ENCODE results near the gene OR10H3. TPM values are rescaled to one million over a fixed set of nuclear protein-coding genes. Genes with fewer than 3 reads are reported as not detected.

The OR10H3 gene, protein sequence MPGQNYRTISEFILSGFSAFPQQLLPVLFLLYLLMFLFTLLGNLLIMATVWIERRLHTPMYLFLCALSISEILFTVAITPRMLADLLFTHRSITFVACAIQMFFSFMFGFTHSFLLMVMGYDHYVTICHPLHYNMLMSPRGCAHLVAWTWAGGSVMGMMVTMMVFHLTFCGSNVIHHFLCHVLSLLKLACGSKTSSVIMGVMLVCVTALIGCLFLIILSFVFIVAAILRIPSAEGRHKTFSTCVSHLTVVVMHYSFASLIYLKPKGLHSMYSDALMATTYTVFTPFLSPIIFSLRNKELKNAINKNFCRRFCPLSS
- total RNA-seq = not detected

DNA sequence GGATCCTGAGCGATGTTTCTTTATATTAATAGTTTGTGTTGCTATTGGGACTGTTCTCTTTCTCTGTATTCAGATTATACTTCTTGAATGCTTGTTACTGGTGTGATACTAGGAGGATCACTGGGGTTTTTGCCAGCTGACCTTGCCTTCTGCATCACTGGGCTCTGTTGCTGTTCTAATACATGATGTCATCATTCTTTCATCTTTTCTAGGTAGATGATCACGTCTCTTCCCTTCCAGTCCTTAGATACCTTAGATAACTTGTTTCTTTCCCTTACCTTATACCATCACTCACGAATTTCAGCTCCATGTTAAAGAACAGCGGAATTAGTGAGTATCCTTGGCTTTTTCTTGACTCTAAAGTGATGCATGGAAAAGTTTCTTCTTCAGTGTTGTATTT is at the start of gene OR10H3:
TSS of gene OR10H3 (plus strand) at position 264 of the 400 bp plus-strand sequence. CDS start 3,408 bp downstream, outside the sequence.
- TF ChIP-seq, protein P1, sequence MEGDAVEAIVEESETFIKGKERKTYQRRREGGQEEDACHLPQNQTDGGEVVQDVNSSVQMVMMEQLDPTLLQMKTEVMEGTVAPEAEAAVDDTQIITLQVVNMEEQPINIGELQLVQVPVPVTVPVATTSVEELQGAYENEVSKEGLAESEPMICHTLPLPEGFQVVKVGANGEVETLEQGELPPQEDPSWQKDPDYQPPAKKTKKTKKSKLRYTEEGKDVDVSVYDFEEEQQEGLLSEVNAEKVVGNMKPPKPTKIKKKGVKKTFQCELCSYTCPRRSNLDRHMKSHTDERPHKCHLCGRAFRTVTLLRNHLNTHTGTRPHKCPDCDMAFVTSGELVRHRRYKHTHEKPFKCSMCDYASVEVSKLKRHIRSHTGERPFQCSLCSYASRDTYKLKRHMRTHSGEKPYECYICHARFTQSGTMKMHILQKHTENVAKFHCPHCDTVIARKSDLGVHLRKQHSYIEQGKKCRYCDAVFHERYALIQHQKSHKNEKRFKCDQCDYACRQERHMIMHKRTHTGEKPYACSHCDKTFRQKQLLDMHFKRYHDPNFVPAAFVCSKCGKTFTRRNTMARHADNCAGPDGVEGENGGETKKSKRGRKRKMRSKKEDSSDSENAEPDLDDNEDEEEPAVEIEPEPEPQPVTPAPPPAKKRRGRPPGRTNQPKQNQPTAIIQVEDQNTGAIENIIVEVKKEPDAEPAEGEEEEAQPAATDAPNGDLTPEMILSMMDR (IDR thresholded peaks at IDR 0.05; ENCODE audit: low read depth) = no peak

DNA sequence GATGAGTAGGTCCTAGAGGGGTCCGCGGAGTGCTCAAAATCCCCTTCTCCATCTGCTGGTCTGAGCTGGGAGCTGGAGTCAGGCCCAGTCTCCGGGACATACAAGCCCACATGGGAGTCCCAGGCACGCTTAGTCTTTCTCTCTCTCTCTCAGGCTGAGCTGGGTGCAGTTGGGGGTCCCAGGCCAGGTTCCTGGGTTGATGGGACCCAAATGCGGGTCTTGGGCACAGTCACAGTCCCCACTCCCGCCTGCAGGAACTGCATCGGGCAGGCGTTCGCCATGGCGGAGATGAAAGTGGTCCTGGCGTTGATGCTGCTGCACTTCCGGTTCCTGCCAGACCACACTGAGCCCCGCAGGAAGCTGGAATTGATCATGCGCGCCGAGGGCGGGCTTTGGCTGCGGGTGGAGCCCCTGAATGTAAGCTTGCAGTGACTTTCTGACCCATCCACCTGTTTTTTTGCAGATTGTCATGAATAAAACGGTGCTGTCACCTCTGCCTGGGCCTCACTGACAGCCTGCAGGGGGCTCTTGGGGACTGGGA is 41.1 kb upstream of the OR10H3 start:
- TF ChIP-seq, protein P1 (IDR thresholded peaks at IDR 0.05; ENCODE audit: low read depth) = no peak

DNA sequence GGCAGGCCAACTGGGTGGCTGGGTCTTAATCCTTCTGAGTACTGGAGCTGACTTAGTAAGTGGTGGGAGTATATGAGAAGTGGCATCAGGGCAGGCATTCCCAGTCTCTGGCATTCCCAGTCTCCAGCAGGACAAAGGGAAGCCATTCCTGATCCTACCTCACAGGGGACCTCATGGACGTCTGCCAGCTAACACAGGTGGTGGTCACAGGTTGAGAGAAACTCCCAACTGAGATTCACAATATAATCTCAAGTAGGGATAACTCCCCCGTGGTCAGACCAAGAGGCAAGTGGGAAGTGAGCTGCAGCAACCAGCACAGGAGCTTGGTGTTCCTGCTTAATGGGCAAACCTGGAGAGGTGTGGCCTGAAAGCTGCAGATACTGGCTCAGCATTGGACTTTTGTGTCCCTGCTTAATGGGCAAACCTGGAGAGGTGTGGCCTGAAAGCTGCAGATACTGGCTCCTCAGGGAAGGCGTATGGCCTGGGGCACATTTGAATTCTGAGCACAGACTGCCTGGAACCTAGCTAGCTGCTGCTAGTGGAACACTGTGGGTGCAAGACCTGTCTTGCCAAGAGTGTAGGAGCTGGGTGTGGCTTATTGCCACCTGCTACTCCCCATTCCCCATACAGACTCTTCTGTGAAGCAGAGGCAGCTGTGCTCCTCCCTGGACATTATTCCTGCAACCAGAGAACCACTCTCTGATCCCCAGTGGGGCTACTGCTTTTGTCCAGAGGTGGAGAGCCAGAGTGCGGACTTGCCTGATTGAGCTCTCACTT is 35.8 kb upstream of the OR10H3 start:
- TF ChIP-seq, protein P1 (IDR thresholded peaks at IDR 0.05; ENCODE audit: low read depth) = no peak

DNA sequence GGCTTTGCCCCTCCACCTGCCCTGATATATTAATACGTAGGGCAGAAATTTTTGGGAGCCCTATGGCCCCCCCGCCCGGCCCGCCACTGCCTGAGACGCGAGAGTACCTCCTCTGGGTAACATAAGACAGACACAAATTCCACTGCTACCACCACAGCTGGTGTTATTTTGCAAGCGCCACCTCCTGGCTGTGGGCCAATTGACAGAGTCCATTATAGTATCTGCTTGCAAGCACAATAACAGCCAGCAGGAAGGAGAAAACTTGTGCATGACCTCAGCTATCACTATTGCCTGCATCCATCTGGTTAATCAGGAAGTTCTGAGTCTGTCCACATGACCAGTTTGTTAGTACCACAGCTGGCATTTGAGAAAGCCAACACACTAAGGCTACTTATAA is 35.3 kb upstream of the OR10H3 start:
- TF ChIP-seq, protein P1 (IDR thresholded peaks at IDR 0.05; ENCODE audit: low read depth) = no peak

DNA sequence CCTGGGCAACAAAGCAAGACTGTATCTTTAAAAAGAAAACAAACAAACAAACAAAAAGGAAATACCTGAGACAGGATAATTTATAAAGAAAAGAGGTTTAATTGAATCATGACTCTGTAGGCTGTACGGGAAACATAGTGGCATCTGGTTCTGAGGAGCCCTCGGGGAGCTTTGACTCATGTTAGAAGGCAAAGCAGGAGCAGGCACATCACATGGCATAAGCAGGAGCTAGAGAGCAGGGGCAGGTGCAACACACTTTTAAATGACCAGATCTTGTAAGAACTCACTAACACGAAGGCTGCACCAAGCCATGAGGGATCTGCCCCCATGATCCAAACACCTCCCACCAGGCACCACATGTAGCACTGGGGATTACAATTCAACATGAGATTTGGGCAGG is 23.1 kb upstream of the OR10H3 start:
- TF ChIP-seq, protein P1 (IDR thresholded peaks at IDR 0.05; ENCODE audit: low read depth) = no peak

DNA sequence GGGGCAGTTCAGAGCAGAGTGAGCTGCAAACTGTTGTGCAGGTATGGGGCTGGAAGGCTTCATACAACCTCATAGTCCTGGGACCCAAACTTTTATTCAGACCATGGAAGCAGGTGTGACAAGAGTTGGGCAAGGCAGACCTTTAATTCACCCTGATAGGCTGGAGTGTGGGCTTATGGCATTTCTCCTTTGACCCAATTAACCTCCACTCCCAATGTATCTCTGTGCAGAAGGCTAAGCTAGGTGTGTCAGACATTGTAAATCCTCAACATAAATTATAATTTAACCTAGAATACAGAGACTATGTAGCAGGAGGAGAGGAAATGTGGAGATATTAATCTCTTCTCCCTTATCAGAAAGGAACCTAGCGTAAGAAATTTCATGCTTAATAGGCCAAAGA is 22.1 kb upstream of the OR10H3 start:
- TF ChIP-seq, protein P1 (IDR thresholded peaks at IDR 0.05; ENCODE audit: low read depth) = no peak

DNA sequence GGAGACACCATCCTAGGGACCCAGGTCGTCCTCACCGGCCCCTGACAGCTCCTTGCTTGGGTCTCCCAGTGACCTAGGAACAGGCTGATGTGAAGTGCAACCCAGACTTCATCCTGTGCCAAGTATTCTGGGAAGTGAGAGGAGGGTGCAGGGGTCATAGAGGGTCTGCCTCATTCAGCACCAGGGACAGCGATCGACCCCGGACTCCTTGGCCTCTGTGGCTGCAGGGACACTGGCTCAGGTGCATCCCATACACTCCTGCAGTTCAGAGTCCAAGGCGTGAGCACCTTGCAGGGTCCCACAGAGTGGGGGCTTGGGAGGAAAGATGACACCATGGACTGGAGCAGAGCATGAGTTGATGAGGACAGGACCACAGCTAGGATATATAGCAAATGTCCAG is 20.0 kb upstream of the OR10H3 start:
- TF ChIP-seq, protein P1 (IDR thresholded peaks at IDR 0.05; ENCODE audit: low read depth) = no peak

Measured in subcutaneous adipose tissue (tissue), 4 donors.